ENCODE data around the gene ABCD3.

ABCD3 gene

DNA sequence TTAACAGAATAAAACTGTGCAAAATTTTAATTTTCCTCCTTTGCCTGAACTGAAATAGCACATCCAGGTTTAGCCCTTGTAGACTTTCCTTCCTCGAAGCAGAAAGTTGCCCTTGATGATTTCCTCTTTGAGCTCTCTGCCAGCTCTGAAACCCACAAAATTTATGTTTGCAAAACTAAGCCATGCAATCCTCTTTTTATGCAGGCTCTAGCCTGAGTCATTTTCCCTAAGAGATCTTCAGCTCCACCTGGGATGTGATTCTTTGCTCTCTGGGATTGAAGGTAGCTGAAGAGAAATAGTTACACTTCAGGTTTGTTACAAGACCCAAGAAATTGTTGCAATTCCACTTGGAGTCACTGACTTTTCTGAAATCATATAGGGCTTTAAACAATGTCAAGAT, 124.8 kb downstream of the ABCD3 start:
- TF ChIP-seq, protein P1, sequence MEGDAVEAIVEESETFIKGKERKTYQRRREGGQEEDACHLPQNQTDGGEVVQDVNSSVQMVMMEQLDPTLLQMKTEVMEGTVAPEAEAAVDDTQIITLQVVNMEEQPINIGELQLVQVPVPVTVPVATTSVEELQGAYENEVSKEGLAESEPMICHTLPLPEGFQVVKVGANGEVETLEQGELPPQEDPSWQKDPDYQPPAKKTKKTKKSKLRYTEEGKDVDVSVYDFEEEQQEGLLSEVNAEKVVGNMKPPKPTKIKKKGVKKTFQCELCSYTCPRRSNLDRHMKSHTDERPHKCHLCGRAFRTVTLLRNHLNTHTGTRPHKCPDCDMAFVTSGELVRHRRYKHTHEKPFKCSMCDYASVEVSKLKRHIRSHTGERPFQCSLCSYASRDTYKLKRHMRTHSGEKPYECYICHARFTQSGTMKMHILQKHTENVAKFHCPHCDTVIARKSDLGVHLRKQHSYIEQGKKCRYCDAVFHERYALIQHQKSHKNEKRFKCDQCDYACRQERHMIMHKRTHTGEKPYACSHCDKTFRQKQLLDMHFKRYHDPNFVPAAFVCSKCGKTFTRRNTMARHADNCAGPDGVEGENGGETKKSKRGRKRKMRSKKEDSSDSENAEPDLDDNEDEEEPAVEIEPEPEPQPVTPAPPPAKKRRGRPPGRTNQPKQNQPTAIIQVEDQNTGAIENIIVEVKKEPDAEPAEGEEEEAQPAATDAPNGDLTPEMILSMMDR (IDR thresholded peaks at IDR 0.05; ENCODE audit: low read depth, low read length): no peak
- in situ Hi-C loops (cut with HindIII; ENCODE audit: low sequenced_read_pairs): loop anchor here (25.0 kb wide), 1 partner anchor 244 kb away; no protein-coding TSS in a partner anchor
- no peak overlapping the region for H3K4me3 ChIP-seq (ENCODE audit: low read depth, low read length)
- peak; percentile 49 for DNase-seq (ENCODE audit: low read depth, low spot score)

DNA sequence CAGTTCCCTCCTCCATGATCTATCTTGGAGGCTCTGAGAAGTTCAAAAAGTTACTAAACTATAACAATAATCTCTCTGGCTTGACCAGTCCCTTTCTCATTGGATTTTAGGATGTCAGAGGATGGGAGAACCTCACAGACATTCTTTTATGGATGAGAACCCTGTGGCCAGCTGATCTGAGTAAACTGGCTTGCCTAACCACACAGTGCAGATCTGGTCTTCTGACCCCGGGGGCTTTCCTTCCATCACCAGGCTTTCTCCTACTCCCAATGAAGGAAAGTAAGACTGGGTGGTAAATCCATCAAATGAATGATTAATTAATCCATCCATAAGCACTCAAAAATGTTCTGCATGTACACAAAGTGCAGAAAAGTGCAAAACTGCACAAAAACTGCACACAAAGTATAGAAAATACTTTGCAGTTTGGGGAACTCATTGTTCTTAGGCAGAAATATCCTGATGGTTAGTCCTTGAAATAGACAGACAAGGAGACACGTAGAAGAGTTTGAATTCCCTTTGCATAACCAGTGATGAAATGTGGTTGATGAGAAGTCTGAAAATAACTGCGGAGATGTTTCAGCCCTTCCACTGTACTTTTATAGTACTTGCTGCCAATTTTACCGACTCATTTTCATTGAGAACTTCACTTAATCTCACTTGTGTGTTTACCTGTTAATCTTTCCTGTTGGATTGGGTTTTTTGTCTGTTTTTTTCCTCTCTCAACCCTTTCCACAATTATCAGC, 125.9 kb downstream of the ABCD3 start:
- TF ChIP-seq, protein P1 (IDR thresholded peaks at IDR 0.05; ENCODE audit: low read depth, low read length): no peak
- in situ Hi-C loops (cut with HindIII; ENCODE audit: low sequenced_read_pairs): loop anchor here (25.0 kb wide), 1 partner anchor 243 kb away; no protein-coding TSS in a partner anchor
- DNase-seq (ENCODE audit: low read depth, low spot score): peak; percentile 58
- H3K4me3 ChIP-seq (ENCODE audit: low read depth, low read length): no peak overlapping the region

DNA sequence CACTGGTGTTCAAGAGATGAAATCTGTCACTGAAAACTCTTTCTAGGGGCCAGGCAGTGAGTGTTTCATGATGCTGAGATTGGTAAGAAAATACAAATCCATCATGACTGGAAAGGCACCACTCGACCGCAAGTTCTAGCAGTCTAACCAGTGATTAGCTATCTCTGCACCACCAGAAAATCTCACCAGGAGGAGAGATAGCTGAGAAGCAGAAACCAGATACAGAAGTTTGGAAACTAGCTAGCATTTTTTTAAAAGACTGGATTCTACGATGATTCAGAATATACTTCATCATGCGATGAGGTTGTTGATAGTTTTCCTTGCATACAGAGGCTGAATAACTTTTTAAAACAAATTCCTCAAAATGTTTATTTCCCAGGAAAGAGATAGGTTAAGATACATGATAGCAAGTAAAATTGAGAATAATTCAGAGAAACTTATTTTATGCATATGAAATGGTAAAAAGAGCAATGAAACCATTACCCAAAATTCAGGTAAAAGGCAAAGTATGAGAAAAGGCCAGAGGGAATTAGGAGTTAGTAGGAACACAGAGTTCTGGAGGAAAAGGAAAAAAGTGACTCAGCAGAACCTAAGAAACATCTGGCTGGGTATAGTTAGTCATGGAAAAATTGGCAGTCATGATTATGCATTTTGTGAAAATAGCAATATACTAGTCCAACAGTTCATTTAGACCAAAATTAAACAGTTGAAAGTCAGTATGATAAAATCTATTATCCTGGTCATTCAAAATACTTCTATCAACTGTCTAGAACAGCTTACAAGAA, 126.7 kb downstream of the ABCD3 start:
- DNase-seq (ENCODE audit: low read depth, low spot score): peak; percentile 77
- in situ Hi-C loops (cut with HindIII; ENCODE audit: low sequenced_read_pairs): loop anchor here (25.0 kb wide), 1 partner anchor 242 kb away; no protein-coding TSS in a partner anchor
- no peak overlapping the region for H3K4me3 ChIP-seq (ENCODE audit: low read depth, low read length)
- TF ChIP-seq, protein P1 (IDR thresholded peaks at IDR 0.05; ENCODE audit: low read depth, low read length): no peak

DNA sequence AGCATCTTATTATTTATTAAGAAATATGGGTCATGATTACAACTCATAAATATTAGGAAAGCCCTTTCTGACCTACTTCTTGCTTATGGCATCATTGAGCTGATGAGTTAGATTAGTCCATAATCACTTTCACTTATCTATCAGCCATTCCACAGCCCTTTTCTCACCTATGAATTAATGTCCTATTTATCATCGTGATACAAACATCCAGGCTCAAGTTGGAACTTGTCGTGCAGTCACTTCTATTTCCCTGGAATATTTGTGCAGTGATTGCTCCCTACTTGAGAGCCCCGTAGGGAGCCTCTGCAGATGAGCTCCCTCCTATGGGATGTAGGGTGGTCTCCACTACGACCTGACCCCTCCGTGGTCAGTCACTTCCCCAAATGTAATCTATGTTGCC, 131.5 kb downstream of the ABCD3 start:
- no peak overlapping the region for H3K4me3 ChIP-seq (ENCODE audit: low read depth, low read length)
- no peak for DNase-seq (ENCODE audit: low read depth, low spot score)
- in situ Hi-C loops (cut with HindIII; ENCODE audit: low sequenced_read_pairs): loop anchor here (25.0 kb wide), 1 partner anchor 238 kb away; no protein-coding TSS in a partner anchor
- TF ChIP-seq, protein P1 (IDR thresholded peaks at IDR 0.05; ENCODE audit: low read depth, low read length): no peak

DNA sequence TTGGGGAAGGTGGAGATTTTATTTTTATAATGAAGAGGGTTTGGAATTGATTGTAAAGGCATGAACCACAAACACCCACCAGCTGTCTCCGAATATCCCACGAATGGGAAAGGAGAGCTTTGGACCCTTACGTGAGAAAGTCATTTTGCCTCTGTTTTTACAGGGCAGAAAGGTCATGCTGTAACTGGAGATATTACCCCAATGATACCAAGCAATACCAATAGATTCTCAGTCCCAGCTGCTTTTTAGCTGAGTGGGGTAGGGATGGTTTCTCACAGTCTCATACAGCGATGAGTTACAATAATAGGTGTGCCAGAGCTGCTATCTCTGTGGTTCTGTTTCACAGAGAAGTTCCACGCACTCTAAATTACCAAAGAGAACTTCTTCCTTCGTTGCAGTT, 132.2 kb downstream of the ABCD3 start:
- no peak for DNase-seq (ENCODE audit: low read depth, low spot score)
- TF ChIP-seq, protein P1 (IDR thresholded peaks at IDR 0.05; ENCODE audit: low read depth, low read length): no peak
- in situ Hi-C loops (cut with HindIII; ENCODE audit: low sequenced_read_pairs): no loop called here
- no peak overlapping the region for H3K4me3 ChIP-seq (ENCODE audit: low read depth, low read length)

DNA sequence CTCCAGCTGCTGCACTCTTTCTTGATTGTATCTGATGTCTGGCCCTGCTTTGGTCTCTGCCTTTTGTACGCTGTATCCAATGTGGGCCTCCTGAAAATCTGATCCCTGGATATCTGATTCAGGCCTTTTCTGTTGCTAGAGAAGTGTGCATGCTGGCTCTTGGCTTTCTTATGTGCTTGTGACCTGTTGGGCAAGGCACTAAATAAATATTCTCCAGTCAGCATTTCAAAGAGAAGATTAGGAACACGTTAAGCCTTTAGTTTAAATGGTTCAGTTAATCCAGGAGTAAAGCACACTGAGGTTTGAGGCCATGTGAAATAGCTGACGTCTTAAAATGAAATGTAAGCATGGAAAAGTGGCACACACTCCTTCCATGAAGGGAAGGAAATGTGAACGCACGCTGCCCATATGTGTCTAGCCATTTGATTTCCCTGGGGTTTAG, 132.6 kb downstream of the ABCD3 start:
- in situ Hi-C loops (cut with HindIII; ENCODE audit: low sequenced_read_pairs): no loop called here
- H3K4me3 ChIP-seq (ENCODE audit: low read depth, low read length): no peak overlapping the region
- TF ChIP-seq, protein P1 (IDR thresholded peaks at IDR 0.05; ENCODE audit: low read depth, low read length): no peak
- DNase-seq (ENCODE audit: low read depth, low spot score): no peak

Measured in astrocyte of the spinal cord (primary cell).